ENCODE results near the gene TRPC1.
"Not testable (repeated sequence)": the region's sequence is repeated elsewhere in the genome, so short reads cannot be mapped to it uniquely, and the experiment has no call there.

The TRPC1 gene

DNA sequence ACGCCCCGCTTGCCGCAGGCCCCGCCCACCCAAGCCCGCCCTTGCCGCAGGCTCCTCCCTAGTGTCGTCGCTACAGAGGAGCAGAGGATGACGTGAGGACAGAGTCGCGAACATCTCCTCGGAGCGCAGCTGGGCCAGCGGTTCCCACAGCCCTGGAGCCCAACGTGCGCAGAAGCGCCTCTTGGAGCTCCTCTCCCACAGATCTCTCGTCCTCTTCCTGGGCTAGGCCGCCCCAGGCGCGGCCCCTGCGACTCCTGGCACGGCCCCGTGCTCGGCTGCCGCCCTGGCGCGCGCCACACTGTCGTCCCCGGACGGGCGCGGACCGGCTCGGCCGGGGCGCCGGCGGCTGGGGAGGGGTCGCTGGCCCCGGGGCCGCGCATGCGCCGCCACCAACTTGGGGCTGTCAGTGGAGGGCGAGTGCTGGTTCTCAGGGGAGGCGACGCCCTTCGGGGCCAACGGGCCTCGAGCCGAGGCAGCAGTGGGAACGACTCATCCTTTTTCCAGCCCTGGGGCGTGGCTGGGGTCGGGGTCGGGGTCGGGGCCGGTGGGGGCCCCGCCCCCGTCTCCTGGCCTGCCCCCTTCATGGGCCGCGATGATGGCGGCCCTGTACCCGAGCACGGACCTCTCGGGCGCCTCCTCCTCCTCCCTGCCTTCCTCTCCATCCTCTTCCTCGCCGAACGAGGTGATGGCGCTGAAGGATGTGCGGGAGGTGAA, at the start of gene TRPC1:
Gene TRPC1 (plus strand): TSS at position 67 of the 714 bp plus-strand sequence. CDS start 526 bp downstream, at position 593.
- Mint-ChIP-seq H3K27ac (peak within 1 kb of the TSS; percentile 71), H3K4me1 (peaks cover 21% of the 10 kb centered on the region), H3K36me3 (no peaks in the 10 kb centered on the region), H3K9me3 (no peaks in the 10 kb centered on the region), H3K27me3 (peaks cover 59% of the 10 kb centered on the region), H3K4me3 (peak within 1 kb of the TSS; percentile 77)
- peak; percentile 85 for DNase-seq
- CTCF ChIA-PET, result interaction anchor here (0.8 kb wide), 1 partner anchor 105 kb away, joined by 3 read pairs; no protein-coding TSS in a partner anchor

DNA sequence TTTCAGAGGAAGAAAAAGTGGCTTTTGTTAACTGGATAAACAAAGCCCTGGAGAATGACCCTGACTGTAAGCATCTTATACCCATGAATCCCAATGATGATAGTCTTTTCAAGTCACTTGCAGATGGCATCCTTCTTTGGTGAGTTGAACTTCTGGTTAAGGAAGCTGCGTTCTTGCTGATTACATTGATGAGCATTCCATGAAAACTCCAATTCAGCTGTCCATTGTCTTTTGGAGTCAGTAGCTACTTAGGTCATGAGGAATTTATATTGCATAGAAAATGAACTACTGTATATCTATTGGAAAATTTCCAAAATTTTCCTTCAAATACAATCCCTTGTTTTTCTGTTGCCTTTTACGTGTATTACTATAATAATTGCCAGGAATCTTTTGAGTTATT, 47.7 kb upstream of the TRPC1 start:
- H3K4me1 Mint-ChIP-seq, result no peaks in the 10 kb centered on the region
- no peaks in the 10 kb centered on the region for H3K9me3 Mint-ChIP-seq
- CTCF ChIA-PET, result no interaction called here
- no peaks in the 10 kb centered on the region for H3K36me3 Mint-ChIP-seq
- no peak overlapping the region for H3K4me3 Mint-ChIP-seq
- DNase-seq, result no peak
- no peaks in the 10 kb centered on the region for H3K27me3 Mint-ChIP-seq
- no peak overlapping the region for H3K27ac Mint-ChIP-seq

DNA sequence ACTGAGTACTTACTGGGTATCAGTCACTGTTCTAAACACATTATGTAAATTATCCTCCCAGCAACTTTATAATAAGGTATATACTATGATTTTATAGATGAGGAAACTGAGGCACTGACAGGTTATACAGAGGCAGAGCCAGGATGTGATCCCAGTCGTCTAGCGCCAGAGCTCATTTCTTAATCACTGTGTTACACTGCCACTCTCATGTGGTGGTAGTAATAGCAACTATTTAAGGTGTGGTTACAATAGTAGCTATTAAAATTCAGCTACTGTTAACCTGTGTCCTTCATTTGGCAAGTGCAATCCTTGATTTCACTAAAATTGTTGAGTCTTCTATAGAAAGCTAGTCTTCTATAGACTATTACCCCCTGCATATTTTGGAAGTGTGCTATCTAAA, 43.1 kb upstream of the TRPC1 start:
- H3K4me3 Mint-ChIP-seq, result no peak overlapping the region
- CTCF ChIA-PET, result no interaction called here
- DNase-seq, result no peak

DNA sequence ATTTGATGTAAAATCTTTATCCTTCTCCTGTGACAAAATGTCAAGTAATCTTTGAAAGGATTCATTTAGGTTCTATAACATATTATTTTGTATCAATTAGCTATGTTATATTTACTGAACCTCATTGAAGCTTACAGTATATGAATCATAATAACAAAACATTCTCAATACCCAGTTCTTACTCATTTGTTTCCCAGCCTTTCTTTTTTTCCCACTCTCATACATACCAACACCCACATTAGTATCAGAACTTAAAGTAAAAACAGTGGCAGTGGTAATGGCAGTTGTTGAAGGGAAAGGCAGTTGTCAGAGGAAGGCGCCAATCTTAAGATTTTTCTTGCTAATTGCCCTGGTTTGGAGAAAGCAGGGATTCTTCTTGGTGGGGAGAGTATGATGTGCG, 33.2 kb upstream of the TRPC1 start:
- Mint-ChIP-seq H3K9me3 (no peaks in the 10 kb centered on the region), H3K36me3 (no peaks in the 10 kb centered on the region), H3K4me1 (no peaks in the 10 kb centered on the region), H3K4me3 (no peak overlapping the region), H3K27me3 (no peaks in the 10 kb centered on the region), H3K27ac (no peak overlapping the region)
- no peak for DNase-seq
- CTCF ChIA-PET, result no interaction called here

More for the DNA sequence above, 43.1 kb upstream of the TRPC1 start:
- no peak overlapping the region for H3K27ac Mint-ChIP-seq
- no peaks in the 10 kb centered on the region for H3K27me3 Mint-ChIP-seq
- H3K4me1 Mint-ChIP-seq, result no peaks in the 10 kb centered on the region
- no peaks in the 10 kb centered on the region for H3K9me3 Mint-ChIP-seq
- H3K36me3 Mint-ChIP-seq, result no peaks in the 10 kb centered on the region

DNA sequence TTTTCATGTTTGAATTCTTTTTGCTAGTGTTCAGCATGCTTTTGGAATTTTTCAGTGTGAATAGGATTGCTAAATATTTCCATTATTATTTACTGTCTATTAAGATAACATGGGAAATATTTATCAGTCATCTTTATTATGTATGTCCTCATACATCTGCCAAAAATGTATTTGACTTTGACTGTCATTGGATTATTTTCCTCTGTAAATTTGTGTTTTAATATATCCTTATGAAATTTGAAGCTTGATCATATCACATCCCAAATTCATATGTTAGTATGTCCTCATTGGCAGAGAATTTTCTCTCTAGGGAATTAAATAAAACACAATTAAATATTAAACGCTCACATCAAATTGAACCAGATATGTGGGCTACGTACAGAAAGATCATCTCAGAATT, 32.3 kb upstream of the TRPC1 start:
- H3K9me3 Mint-ChIP-seq, result no peaks in the 10 kb centered on the region
- CTCF ChIA-PET, result no interaction called here
- no peaks in the 10 kb centered on the region for H3K4me1 Mint-ChIP-seq
- DNase-seq, result no peak
- H3K36me3 Mint-ChIP-seq, result no peaks in the 10 kb centered on the region
- no peaks in the 10 kb centered on the region for H3K27me3 Mint-ChIP-seq
- no peak overlapping the region for H3K27ac Mint-ChIP-seq
- H3K4me3 Mint-ChIP-seq, result no peak overlapping the region

DNA sequence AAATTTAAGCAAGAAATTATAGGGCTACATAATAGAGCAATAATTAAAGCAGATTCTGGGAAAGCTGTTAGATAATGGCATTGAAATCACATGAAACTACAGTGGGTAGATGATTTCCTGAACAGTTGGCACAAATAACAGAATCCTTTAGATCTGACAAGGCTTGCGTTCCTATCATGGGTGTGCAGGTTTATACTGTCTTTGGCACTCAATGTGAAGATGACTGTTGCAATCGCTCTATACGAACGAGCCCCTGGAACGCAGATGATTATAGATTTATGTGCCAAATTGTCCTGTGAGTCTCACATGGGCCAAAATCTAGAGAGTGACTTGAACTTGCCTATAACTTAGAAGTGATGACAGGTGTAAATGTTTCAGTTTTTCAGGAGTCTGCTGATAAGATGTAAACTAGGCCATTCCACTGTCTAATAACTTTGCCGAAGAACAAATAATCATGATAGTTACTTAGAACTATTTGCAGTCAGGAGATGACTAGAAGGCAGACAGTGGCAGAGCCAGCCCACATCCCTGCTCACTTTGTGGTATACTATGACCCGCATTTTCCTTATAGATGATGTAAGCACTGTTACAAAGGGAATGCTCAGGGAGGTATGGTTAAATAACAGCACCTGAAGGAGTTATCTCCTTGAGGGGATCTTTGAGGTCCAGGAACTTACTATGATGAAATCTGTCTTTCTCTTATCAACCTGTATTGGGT, 30.5 kb upstream of the TRPC1 start:
- CTCF ChIA-PET, result no interaction called here
- Mint-ChIP-seq H3K4me3 (no peak overlapping the region), H3K4me1 (no peaks in the 10 kb centered on the region), H3K27ac (no peak overlapping the region), H3K27me3 (no peaks in the 10 kb centered on the region), H3K36me3 (no peaks in the 10 kb centered on the region), H3K9me3 (no peaks in the 10 kb centered on the region)
- DNase-seq, result no peak

DNA sequence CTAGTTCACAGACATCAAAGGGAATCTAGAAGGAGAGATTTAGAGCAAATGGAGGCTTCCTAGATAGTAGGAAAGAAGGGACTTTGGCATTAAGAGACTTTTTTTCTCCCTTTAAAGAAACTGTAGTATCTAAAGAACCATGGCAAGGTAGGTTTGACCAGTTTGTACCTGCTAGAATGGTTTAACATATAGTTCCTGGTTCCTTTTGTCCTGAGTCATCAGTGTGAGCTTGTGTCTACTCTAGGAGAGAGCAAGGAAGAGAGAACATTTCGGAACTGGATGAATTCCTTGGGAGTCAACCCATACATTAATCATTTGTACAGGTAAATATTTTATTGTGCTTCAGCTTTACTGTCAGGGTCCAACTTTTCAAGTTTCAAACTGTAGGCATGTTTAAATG, 29.6 kb upstream of the TRPC1 start:
- Mint-ChIP-seq H3K27ac (no peak overlapping the region), H3K4me3 (no peak overlapping the region), H3K27me3 (no peaks in the 10 kb centered on the region), H3K9me3 (no peaks in the 10 kb centered on the region), H3K4me1 (no peaks in the 10 kb centered on the region), H3K36me3 (no peaks in the 10 kb centered on the region)
- DNase-seq, result no peak
- CTCF ChIA-PET, result interaction anchor here (0.7 kb wide), 1 partner anchor 65 kb away, joined by 3 read pairs; no protein-coding TSS in a partner anchor

DNA sequence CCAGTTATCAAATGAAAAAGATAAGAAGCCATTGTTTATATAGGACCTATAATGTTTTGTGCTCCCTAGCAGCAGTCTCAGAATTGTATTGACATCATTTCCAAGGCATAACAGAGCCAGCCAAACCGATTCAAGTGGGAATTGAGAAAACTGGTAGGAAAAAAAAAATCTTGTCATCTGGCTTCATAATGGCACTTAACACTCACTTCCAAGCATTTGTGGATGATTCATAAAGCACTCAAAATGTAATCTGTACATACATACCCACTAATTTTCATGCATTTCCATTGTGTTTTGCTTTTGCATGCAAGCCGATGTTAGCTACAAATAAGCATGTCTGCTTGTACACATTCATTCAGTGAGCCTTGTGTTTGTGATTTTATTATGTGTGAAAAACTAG, 18.6 kb upstream of the TRPC1 start:
- Mint-ChIP-seq H3K27me3 (no peaks in the 10 kb centered on the region), H3K4me3 (no peak overlapping the region), H3K9me3 (no peaks in the 10 kb centered on the region), H3K27ac (no peak overlapping the region), H3K36me3 (no peaks in the 10 kb centered on the region), H3K4me1 (peaks cover 10% of the 10 kb centered on the region)
- CTCF ChIA-PET, result no interaction called here
- no peak for DNase-seq

DNA sequence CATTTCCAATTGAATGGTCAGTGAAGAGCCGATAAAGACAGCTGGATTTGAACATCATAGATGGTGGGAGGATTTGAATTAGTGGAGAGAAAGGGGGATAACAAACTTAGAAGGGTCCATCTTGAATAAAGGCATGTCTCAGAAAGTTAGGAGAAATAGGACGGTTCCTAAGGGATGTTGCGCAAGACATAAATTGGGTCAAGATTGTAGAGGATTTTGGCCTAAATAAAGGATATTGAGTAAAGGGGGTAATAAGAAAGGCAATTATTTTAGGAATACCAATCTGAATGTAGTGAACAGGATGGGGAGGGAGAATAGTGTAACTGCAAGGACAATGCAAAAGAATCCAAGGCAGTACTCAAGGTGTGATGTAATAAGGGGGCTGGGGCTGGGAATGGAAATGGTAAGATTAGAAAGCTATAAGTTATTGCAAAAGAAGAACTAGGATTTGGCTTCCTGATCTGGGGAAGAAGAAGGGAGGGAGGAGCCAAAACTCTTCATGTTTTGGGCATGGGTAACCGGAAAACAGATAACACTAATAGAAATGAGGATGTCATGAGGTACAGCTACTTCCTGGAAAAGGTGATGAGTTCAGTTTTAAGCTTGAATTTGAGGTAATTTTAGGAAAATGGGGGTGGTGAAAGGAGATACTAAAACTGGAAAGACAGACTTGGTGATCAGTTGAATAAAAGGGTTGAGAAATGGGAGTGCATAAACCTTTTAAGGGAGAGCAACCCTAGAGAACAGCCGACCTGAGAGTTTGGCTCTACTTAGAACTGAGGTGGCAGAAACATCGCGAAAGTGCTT, 17.3 kb upstream of the TRPC1 start:
- CTCF ChIA-PET, result interaction anchor here (1.2 kb wide), 1 partner anchor 16 kb away, joined by 3 read pairs; no protein-coding TSS in a partner anchor
- Mint-ChIP-seq H3K27ac (no peak overlapping the region), H3K4me1 (peaks cover 10% of the 10 kb centered on the region), H3K4me3 (no peak overlapping the region), H3K9me3 (no peaks in the 10 kb centered on the region), H3K27me3 (no peaks in the 10 kb centered on the region), H3K36me3 (no peaks in the 10 kb centered on the region)
- no peak for DNase-seq

DNA sequence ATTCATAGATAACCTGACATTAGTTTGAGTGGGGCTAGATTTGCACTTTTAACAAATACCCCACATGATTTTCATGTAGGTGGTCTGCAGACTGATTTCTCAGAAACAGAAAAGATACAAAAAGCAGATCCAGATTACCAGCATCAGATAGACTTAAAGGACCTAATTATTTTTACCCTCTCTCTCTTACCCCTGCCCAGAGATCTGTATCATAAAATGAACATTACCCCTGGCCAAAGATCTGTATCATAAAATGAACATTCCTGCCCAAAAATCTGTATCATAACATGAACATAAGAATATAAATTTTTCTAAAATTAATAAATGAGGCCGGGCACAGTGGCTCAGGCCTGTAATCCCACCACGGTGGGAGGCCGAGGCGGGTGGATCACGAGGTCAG, 14.6 kb upstream of the TRPC1 start:
- H3K27me3 Mint-ChIP-seq, result no peaks in the 10 kb centered on the region
- peaks cover 10% of the 10 kb centered on the region for H3K4me1 Mint-ChIP-seq
- H3K4me3 Mint-ChIP-seq, result no peak overlapping the region
- H3K9me3 Mint-ChIP-seq, result no peaks in the 10 kb centered on the region
- CTCF ChIA-PET, result no interaction called here
- no peak for DNase-seq
- no peaks in the 10 kb centered on the region for H3K36me3 Mint-ChIP-seq
- no peak overlapping the region for H3K27ac Mint-ChIP-seq

DNA sequence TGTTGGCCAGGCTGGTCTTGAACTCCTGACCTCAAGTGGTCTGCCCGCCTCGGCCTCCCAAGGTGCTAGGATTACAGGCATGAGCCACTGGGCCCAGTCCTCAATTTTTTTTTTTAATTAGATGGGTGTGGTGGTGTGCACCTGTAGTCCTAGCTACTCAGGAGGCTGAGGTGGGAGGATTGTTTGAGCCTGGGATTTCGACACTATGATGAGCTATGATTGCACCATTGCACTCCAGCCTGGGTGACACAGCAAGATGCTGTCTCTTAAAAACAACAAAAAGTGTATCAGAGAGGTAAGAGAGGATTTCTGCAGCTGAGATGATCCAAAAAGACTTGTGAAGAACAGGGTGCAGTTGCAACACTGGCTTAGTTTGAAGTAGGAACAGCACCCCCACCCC, 9.0 kb upstream of the TRPC1 start:
- H3K4me3 Mint-ChIP-seq, H3K27ac Mint-ChIP-seq, H3K36me3 Mint-ChIP-seq, CTCF ChIA-PET, H3K4me1 Mint-ChIP-seq, H3K9me3 Mint-ChIP-seq, DNase-seq: not testable (repeated sequence)
- H3K27me3 Mint-ChIP-seq, result peaks cover 23% of the 10 kb centered on the region

DNA sequence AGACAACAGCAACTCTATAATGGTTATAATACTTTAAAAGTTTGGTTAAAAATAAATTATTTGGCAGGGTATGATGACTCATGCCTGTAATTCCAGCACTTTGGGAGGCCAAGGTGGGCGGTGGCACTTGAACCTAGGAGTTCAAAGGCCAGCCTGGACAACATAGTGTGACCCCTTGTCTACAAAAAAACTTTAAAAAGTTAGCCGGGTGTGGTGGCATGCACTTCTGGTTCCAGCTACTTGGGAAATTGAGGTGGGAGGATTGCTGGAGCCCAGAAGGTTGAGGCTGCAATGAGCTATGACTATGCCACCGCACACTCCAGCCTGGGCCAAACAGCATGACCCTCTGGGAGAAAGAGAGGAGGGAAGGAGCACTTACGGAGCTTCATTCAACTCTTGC, 7.7 kb upstream of the TRPC1 start:
- Mint-ChIP-seq H3K27ac (no peak overlapping the region), H3K4me1 (no peaks in the 10 kb centered on the region), H3K36me3 (no peaks in the 10 kb centered on the region), H3K9me3 (no peaks in the 10 kb centered on the region), H3K4me3 (no peak overlapping the region), H3K27me3 (peaks cover 36% of the 10 kb centered on the region)
- DNase-seq, result no peak
- CTCF ChIA-PET, result interaction anchor here (0.6 kb wide), 1 partner anchor 88 kb away, joined by 3 read pairs; no protein-coding TSS in a partner anchor

DNA sequence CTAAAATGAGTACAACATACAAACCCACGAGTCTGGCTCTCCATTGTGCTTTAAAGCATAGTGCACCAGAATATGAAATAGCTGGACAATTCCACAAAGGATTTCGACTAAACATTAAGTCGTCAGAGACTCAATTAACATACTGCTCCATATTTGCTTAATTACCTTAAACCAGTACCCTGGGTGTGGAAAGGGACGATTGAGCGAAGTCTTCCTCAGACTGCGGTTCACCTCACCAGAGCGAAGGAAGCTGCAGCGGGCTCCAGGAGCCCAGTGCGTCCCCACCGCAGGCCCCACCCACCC, 218 bp upstream of the TRPC1 start:
- peaks cover 60% of the 10 kb centered on the region for H3K27me3 Mint-ChIP-seq
- no peaks in the 10 kb centered on the region for H3K9me3 Mint-ChIP-seq
- H3K4me3 Mint-ChIP-seq, result peak overlapping the region; percentile 74
- peaks cover 21% of the 10 kb centered on the region for H3K4me1 Mint-ChIP-seq
- CTCF ChIA-PET, result interaction anchor here (0.8 kb wide), 1 partner anchor 105 kb away, joined by 3 read pairs; no protein-coding TSS in a partner anchor
- DNase-seq, result no peak
- H3K27ac Mint-ChIP-seq, result no peak overlapping the region
- H3K36me3 Mint-ChIP-seq, result no peaks in the 10 kb centered on the region

DNA sequence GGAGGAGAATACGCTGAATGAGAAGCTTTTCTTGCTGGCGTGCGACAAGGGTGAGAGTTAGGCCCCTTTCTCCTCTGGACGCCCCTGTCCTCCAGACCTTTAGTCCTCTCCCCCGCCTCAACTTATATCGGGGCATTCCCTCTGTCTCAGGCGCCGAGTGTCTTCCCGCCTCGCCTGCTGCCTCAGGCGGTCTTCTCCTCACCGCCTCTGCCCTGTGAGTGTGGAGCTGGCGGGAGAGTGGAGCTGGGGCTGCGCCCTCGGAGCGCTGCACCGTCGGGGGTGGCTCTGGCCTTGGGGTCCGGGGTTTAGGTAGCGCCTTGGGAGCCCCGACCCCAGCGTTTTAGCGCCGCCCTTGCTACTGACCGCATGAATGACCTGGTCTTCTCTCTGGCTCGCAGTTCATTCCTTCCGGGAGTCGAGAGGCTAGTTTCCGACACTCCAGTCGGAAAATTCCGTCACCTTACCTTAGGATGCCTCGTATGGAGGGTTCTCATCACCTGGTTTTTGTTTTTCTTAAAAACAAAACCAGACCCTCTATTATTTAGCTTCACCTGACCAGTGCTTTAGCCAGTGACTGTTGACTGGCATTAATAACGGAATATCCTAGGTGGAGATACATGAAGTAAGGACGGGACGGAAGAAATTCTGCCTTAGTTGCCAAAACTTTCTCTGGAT, 985 bp downstream of the TRPC1 start:
- DNase-seq, result no peak
- peaks cover 54% of the 10 kb centered on the region for H3K27me3 Mint-ChIP-seq
- peaks cover 21% of the 10 kb centered on the region for H3K4me1 Mint-ChIP-seq
- CTCF ChIA-PET, result no interaction called here
- H3K4me3 Mint-ChIP-seq, result peak overlapping the region; percentile 77
- H3K27ac Mint-ChIP-seq, result peak overlapping the region; percentile 71
- no peaks in the 10 kb centered on the region for H3K9me3 Mint-ChIP-seq
- no peaks in the 10 kb centered on the region for H3K36me3 Mint-ChIP-seq
